Loucy (cell line): ENCODE measurements around the gene TEX47.

Experiments
- H2AFZ ChIP-seq: fragments of 200-600 bp; sonication (generic); 2 replicates; pipeline ENCODE4 v1.6.0; 2016; ENCODE audit warnings: antibody characterized with exemption, mild to moderate bottlenecking, low read length, moderate library complexity
- H3F3A ChIP-seq: fragments of 200-600 bp; 2 replicates; pipeline ENCODE4 v1.6.0; 2016; ENCODE audit warnings: antibody characterized with exemption, low read depth, mild to moderate bottlenecking
- H3K27me3 ChIP-seq: fragments of 200-600 bp; sonication (generic); 2 replicates; pipeline ENCODE4 v1.6.1; 2014; ENCODE audit warnings: low read length, mild to moderate bottlenecking; ENCODE audit not compliant: insufficient read depth, poor library complexity, severe bottlenecking
- H3K36me3 ChIP-seq: fragments of 200-600 bp; sonication (generic); 2 replicates; pipeline ENCODE4 v1.6.1; 2016; ENCODE audit warnings: low read length; ENCODE audit not compliant: insufficient read depth
- H3K4me1 ChIP-seq: fragments of 200-600 bp; sonication (generic); 2 replicates; pipeline ENCODE4 v1.5.1; 2014; ENCODE audit warnings: low read length, mild to moderate bottlenecking; ENCODE audit not compliant: insufficient read depth, poor library complexity, severe bottlenecking
- H3K4me2 ChIP-seq: fragments of 200-600 bp; sonication (generic); 2 replicates; pipeline ENCODE4 v1.6.0; 2014; ENCODE audit warnings: antibody characterized with exemption, low read length, low read depth, mild to moderate bottlenecking; ENCODE audit not compliant: poor library complexity, severe bottlenecking
- H3K4me3 ChIP-seq: fragments of 200-600 bp; sonication (generic); 2 replicates; pipeline ENCODE4 v1.5.1; 2014; ENCODE audit warnings: low read length, mild to moderate bottlenecking, mixed read lengths; ENCODE audit not compliant: poor library complexity, severe bottlenecking
- H3K79me2 ChIP-seq: fragments of 200-600 bp; sonication (generic); 2 replicates; pipeline ENCODE4 v1.6.1; 2014; ENCODE audit warnings: low read length; ENCODE audit not compliant: insufficient read depth
- H3K9ac ChIP-seq: fragments of 200-600 bp; sonication (generic); 2 replicates; pipeline ENCODE4 v1.6.0; 2014; ENCODE audit warnings: mild to moderate bottlenecking, low read depth, low read length, moderate library complexity; ENCODE audit not compliant: poor library complexity, severe bottlenecking
- H3K9me2 ChIP-seq: fragments of 200-600 bp; sonication (generic); replicated peaks from 2 replicates; pipeline ENCODE4 v1.6.1; 2016; ENCODE audit warnings: low read depth, low read length, mixed read lengths
- H3K9me3 ChIP-seq: fragments of 200-600 bp; sonication (generic); 2 replicates; pipeline ENCODE4 v1.6.1; 2014; ENCODE audit warnings: mild to moderate bottlenecking, antibody characterized with exemption, low read length, low read depth; ENCODE audit not compliant: insufficient read depth
- H4K20me1 ChIP-seq: fragments of 200-600 bp; sonication (generic); 2 replicates; pipeline ENCODE4 v1.6.0; 2014; ENCODE audit warnings: antibody characterized with exemption, low read length, mild to moderate bottlenecking; ENCODE audit not compliant: insufficient read depth, poor library complexity, severe bottlenecking
- EZH2phosphoT487 ChIP-seq: fragments of 200-600 bp; IDR thresholded peaks from 2 replicates; pipeline ENCODE4 v1.6.1; 2018; ENCODE audit warnings: antibody characterized with exemption, mild to moderate bottlenecking, moderate library complexity, borderline replicate concordance
- TF ChIP-seq, protein P1 (sequence below): fragments of 200-600 bp; sonication (generic); conservative IDR thresholded peaks from 2 replicates; pipeline ENCODE4 v1.5.1; 2014; ENCODE audit warnings: mild to moderate bottlenecking, antibody characterized with exemption, low read length

The TEX47 gene

DNA sequence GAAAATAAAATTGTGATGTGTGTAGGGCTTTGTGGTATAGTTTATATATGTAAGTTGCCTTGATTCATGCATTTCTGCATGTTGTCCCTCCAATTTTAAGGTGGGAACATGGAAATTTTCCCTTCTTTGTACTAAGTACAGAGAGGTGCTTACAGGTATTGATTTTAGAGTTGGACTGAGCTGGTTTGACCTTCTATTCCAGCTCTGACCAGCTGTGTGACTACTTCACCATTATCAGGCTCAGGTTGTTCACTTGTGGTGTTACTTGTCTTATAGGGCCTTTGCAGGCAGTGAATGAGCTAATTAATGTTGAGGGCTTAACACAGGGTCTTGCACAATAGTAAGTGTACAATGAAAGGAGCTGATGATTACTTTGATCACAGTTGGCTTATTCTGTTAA, 19.7 kb downstream of the TEX47 start:
- no peak overlapping the region for H3K4me2 ChIP-seq
- H3F3A ChIP-seq = no peaks in the 10 kb centered on the region
- H4K20me1 ChIP-seq = no peaks in the 10 kb centered on the region
- no peak overlapping the region for H3K9ac ChIP-seq
- no peaks in the 10 kb centered on the region for H3K79me2 ChIP-seq
- no peak overlapping the region for H2AFZ ChIP-seq
- no peaks in the 10 kb centered on the region for H3K9me2 ChIP-seq
- no peaks in the 10 kb centered on the region for H3K9me3 ChIP-seq
- H3K36me3 ChIP-seq = no peaks in the 10 kb centered on the region
- no peaks in the 10 kb centered on the region for H3K27me3 ChIP-seq
- no peak for TF ChIP-seq EZH2phosphoT487
- TF ChIP-seq, protein P1, sequence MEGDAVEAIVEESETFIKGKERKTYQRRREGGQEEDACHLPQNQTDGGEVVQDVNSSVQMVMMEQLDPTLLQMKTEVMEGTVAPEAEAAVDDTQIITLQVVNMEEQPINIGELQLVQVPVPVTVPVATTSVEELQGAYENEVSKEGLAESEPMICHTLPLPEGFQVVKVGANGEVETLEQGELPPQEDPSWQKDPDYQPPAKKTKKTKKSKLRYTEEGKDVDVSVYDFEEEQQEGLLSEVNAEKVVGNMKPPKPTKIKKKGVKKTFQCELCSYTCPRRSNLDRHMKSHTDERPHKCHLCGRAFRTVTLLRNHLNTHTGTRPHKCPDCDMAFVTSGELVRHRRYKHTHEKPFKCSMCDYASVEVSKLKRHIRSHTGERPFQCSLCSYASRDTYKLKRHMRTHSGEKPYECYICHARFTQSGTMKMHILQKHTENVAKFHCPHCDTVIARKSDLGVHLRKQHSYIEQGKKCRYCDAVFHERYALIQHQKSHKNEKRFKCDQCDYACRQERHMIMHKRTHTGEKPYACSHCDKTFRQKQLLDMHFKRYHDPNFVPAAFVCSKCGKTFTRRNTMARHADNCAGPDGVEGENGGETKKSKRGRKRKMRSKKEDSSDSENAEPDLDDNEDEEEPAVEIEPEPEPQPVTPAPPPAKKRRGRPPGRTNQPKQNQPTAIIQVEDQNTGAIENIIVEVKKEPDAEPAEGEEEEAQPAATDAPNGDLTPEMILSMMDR = no peak
- H3K4me1 ChIP-seq = no peaks in the 10 kb centered on the region
- no peak overlapping the region for H3K4me3 ChIP-seq

DNA sequence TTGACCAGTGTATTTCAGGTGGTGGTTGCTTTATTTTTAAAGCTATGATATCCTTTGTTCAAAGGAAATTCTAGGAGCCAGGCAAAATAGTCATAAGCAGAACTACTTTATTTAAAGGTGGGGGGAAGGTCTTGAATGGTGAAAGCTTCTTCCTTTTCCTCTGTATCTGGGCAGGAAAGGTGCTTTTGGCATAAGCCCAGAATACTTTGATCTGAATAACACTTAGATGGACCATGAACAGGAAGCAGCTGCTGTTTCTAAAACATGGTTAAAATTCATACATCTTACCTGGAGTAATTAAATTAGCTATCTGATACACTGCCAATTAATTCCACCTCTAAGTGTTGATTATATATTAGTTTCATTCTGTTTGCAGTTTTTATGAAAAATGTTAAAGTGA, 22.8 kb downstream of the TEX47 start:
- Histone ChIP-seq H3K36me3 (no peaks in the 10 kb centered on the region), H3K27me3 (no peaks in the 10 kb centered on the region), H3K9me2 (no peaks in the 10 kb centered on the region), H4K20me1 (no peaks in the 10 kb centered on the region), H3K79me2 (no peaks in the 10 kb centered on the region), H3K4me1 (no peaks in the 10 kb centered on the region), H3F3A (no peaks in the 10 kb centered on the region), H3K4me3 (no peak overlapping the region), H3K4me2 (no peak overlapping the region), H2AFZ (no peak overlapping the region), H3K9me3 (no peaks in the 10 kb centered on the region), H3K9ac (no peak overlapping the region)
- TF ChIP-seq, protein P1 = no peak
- TF ChIP-seq EZH2phosphoT487 = no peak

DNA sequence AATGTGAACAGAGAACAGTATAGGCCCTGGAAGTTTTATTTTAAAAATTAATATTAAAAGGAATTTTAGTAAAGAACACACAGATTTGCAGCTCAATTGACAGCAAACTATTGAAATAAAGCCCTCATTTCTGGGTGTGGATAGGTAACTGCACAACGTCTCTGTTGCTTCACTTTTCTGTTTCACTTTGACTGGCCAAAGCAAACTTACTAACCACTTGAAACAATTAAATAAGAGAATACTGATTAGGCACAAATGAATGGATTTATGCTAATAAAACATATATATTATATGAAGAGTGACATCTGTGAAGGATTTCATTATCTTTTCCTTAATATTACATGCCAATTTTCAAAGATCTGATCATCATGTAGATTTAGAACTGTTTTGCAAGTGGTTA, 24.1 kb downstream of the TEX47 start:
- no peaks in the 10 kb centered on the region for H3K27me3 ChIP-seq
- no peaks in the 10 kb centered on the region for H3K9me3 ChIP-seq
- H3K4me3 ChIP-seq = no peak overlapping the region
- TF ChIP-seq, protein P1 = no peak
- no peak for TF ChIP-seq EZH2phosphoT487
- H2AFZ ChIP-seq = no peak overlapping the region
- no peaks in the 10 kb centered on the region for H3K9me2 ChIP-seq
- H4K20me1 ChIP-seq = no peaks in the 10 kb centered on the region
- no peaks in the 10 kb centered on the region for H3K36me3 ChIP-seq
- no peaks in the 10 kb centered on the region for H3F3A ChIP-seq
- H3K4me1 ChIP-seq = no peaks in the 10 kb centered on the region
- H3K9ac ChIP-seq = no peak overlapping the region
- H3K4me2 ChIP-seq = no peak overlapping the region
- no peaks in the 10 kb centered on the region for H3K79me2 ChIP-seq
